HepG2 (cell line): ENCODE data around the gene IVD.

ENCODE experiments used
- ESRRA ChIP-seq: sonication (generic); formaldehyde crosslinking; IDR thresholded peaks from 2 replicates; pipeline ENCODE4 v1.5.1; 2020; ENCODE audit warnings: mild to moderate bottlenecking, low read depth, missing genetic modification reagents
- EZH2 ChIP-seq: conservative IDR thresholded peaks from 2 replicates; pipeline ENCODE4 v1.6.1; 2012; ENCODE audit warnings: mild to moderate bottlenecking, low read depth, low read length, moderate library complexity
- FOXP4 ChIP-seq: sonication (generic); formaldehyde crosslinking; IDR thresholded peaks from 2 replicates; pipeline ENCODE4 v1.4.0; 2020; ENCODE audit warnings: missing genetic modification reagents
- HNRNPUL1 ChIP-seq: fragments of 200-400 bp; formaldehyde crosslinking; IDR thresholded peaks from 2 replicates; pipeline ENCODE4 v1.6.1; 2017; ENCODE audit warnings: low read depth, mild to moderate bottlenecking, low read length, moderate library complexity
- ISL2 ChIP-seq: sonication (generic); formaldehyde crosslinking; IDR thresholded peaks from 2 replicates; pipeline ENCODE4 v1.5.0; 2020; ENCODE audit warnings: missing genetic modification reagents
- KLF12 ChIP-seq: sonication (generic); formaldehyde crosslinking; IDR thresholded peaks from 2 replicates; pipeline ENCODE4 v1.4.0; 2020; ENCODE audit warnings: missing genetic modification reagents, borderline replicate concordance
- ZBTB34 ChIP-seq: sonication (generic); formaldehyde crosslinking; IDR thresholded peaks from 2 replicates; pipeline ENCODE4 v1.8.0; 2022; ENCODE audit warnings: mild to moderate bottlenecking, missing genetic modification reagents
- ZBTB8A ChIP-seq: sonication (generic); formaldehyde crosslinking; IDR thresholded peaks from 2 replicates; pipeline ENCODE4 v1.4.0; 2020; ENCODE audit warnings: mild to moderate bottlenecking, low read depth, missing genetic modification reagents, borderline replicate concordance
- ZNF180 ChIP-seq: sonication (generic); formaldehyde crosslinking; IDR thresholded peaks from 2 replicates; pipeline ENCODE4 v1.4.0; 2020; ENCODE audit warnings: low read depth, missing genetic modification reagents, borderline replicate concordance
- ZNF335 ChIP-seq: sonication (generic); formaldehyde crosslinking; IDR thresholded peaks from 2 replicates; pipeline ENCODE4 v1.4.0; 2020; ENCODE audit warnings: missing genetic modification reagents
- TF ChIP-seq, protein P1 (sequence below): sonication (generic); formaldehyde crosslinking; IDR thresholded peaks from 2 replicates; pipeline ENCODE4 v1.5.0; 2020; ENCODE audit warnings: mild to moderate bottlenecking, missing genetic modification reagents, moderate library complexity

- no peak for TF ChIP-seq ISL2
- no peak for TF ChIP-seq EZH2
- no peak for TF ChIP-seq ZNF335
- no peak for TF ChIP-seq HNRNPUL1
- no peak for TF ChIP-seq ZBTB8A (CRISPR knock-in tag)
- TF ChIP-seq FOXP4 (CRISPR knock-in tag) = no peak
- TF ChIP-seq, protein P1, sequence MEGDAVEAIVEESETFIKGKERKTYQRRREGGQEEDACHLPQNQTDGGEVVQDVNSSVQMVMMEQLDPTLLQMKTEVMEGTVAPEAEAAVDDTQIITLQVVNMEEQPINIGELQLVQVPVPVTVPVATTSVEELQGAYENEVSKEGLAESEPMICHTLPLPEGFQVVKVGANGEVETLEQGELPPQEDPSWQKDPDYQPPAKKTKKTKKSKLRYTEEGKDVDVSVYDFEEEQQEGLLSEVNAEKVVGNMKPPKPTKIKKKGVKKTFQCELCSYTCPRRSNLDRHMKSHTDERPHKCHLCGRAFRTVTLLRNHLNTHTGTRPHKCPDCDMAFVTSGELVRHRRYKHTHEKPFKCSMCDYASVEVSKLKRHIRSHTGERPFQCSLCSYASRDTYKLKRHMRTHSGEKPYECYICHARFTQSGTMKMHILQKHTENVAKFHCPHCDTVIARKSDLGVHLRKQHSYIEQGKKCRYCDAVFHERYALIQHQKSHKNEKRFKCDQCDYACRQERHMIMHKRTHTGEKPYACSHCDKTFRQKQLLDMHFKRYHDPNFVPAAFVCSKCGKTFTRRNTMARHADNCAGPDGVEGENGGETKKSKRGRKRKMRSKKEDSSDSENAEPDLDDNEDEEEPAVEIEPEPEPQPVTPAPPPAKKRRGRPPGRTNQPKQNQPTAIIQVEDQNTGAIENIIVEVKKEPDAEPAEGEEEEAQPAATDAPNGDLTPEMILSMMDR (CRISPR knock-in tag) = no peak
- TF ChIP-seq ZBTB34 (CRISPR knock-in tag) = no peak
- TF ChIP-seq ESRRA (CRISPR knock-in tag) = no peak
- TF ChIP-seq KLF12 (CRISPR knock-in tag) = no peak
- TF ChIP-seq ZNF180 (CRISPR knock-in tag) = no peak
These were observed 50.7 kb downstream of the IVD start for GRCh38 chr15:40456299-40456712.
